Lower leg skin (tissue), 4 donors: ENCODE measurements around the gene NDUFV3. TPM values are rescaled to one million over a fixed set of nuclear protein-coding genes. Genes with fewer than 3 reads are reported as not detected.
"Not testable (repeated sequence)": the region's sequence is repeated elsewhere in the genome, so short reads cannot be mapped to it uniquely, and the experiment has no call there.

ENCODE experiments used
- DNase-seq, 2 donors: peaks; one replicate each; pipeline ENCODE4 v3.0.0-alpha.2; 2019; ENCODE audit warnings: low spot score in 2 of 2
- H3K4me3 ChIP-seq: fragments of 200-600 bp; sonication (generic); 2 replicates; pipeline ENCODE4 v1.5.1; 2017; ENCODE audit warnings: mild to moderate bottlenecking, low read depth; ENCODE audit not compliant: poor library complexity, severe bottlenecking
- POLR2A ChIP-seq, 2 donors: fragments of 450-650 bp; IDR thresholded peaks; one replicate each; pipeline ENCODE4 v1.6.1; 2016 to 2017; ENCODE audit warnings: antibody characterized with exemption in 2 of 2, mild to moderate bottlenecking in 1 of 2, moderate library complexity in 1 of 2
- WGBS, 2 donors: methylation state at CpG; one replicate each; pipeline ENCODE4 v1.1.5; 2018; 5-methylcytosine and 5-hydroxymethylcytosine counted together
- intact Hi-C: fragments of 100-400 bp; cut with DNase I; formaldehyde crosslinking; loops from one replicate; pipeline ENCODE4 v1.15.0; 2023; ENCODE audit warnings: low total_unique reads
- total RNA-seq, 4 donors: library from RNA; depleted of rRNA; stranded (reverse); fragments of >200 nt; gene quantifications; one replicate each; pipeline ENCODE4 v1.1.0, GENCODE V29; 2016
- TF ChIP-seq, protein P1 (sequence below), 3 donors: fragments of 450-650 bp; IDR thresholded peaks; one replicate each; pipeline ENCODE4 v1.5.1; 2016; ENCODE audit warnings: antibody characterized with exemption in 3 of 3, mild to moderate bottlenecking in 3 of 3, moderate library complexity in 2 of 3

Gene NDUFV3
- total RNA-seq, 4 donors from 2014 or later = 41.8 to 65.3 (median 60.0) TPM

DNA sequence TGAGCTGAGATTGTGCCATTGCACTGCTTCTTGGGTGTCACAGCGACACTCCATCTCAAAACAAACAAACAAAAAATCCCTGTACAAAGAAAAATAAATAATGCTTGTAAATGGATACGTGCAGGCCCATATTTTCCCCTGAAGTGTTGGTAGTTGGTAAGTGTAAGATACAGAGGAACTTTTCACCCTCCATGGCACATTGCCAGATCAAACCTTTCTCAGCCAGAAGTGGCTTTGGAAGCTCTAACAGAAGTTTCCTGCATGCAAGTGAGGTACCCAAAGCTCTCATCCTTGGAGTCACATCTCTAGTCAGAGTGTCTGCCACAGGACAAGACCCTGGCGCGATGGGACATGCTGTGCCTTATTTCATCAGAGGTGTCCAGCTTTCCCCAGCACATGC is 7.3 kb downstream of the NDUFV3 start:
- intact Hi-C loops = no loop called here
- 92 to 93% methylated on average over 4 of the region's 4 CpGs for WGBS, 2 donors
- no peak overlapping the region for H3K4me3 ChIP-seq
- DNase-seq = no peak
- TF ChIP-seq, protein P1, sequence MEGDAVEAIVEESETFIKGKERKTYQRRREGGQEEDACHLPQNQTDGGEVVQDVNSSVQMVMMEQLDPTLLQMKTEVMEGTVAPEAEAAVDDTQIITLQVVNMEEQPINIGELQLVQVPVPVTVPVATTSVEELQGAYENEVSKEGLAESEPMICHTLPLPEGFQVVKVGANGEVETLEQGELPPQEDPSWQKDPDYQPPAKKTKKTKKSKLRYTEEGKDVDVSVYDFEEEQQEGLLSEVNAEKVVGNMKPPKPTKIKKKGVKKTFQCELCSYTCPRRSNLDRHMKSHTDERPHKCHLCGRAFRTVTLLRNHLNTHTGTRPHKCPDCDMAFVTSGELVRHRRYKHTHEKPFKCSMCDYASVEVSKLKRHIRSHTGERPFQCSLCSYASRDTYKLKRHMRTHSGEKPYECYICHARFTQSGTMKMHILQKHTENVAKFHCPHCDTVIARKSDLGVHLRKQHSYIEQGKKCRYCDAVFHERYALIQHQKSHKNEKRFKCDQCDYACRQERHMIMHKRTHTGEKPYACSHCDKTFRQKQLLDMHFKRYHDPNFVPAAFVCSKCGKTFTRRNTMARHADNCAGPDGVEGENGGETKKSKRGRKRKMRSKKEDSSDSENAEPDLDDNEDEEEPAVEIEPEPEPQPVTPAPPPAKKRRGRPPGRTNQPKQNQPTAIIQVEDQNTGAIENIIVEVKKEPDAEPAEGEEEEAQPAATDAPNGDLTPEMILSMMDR (IDR thresholded peaks at IDR 0.05) = no peak
- TF ChIP-seq POLR2A (IDR thresholded peaks at IDR 0.05) = no peak

DNA sequence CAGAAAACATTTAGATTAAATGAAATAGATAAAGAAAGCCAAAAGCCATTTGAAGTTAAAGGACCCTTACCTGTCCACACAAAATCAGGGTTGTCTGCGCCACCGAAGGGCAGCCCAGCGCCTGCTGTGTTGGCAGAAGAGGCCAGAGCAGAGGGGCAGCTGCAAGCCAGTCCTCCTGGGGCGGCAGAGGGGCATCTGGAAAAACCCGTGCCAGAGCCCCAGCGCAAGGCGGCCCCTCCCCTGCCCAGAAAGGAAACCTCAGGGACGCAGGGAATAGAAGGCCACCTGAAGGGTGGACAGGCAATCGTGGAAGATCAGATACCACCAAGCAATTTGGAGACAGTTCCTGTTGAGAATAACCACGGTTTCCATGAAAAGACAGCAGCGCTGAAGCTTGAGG is 10.7 kb downstream of the NDUFV3 start:
- intact Hi-C loops = no loop called here
- WGBS, 2 donors = 94 to 98% methylated on average over 11 of the region's 11 CpGs
- no peak for DNase-seq
- no peak overlapping the region for H3K4me3 ChIP-seq
- TF ChIP-seq POLR2A (IDR thresholded peaks at IDR 0.05) = no peak

DNA sequence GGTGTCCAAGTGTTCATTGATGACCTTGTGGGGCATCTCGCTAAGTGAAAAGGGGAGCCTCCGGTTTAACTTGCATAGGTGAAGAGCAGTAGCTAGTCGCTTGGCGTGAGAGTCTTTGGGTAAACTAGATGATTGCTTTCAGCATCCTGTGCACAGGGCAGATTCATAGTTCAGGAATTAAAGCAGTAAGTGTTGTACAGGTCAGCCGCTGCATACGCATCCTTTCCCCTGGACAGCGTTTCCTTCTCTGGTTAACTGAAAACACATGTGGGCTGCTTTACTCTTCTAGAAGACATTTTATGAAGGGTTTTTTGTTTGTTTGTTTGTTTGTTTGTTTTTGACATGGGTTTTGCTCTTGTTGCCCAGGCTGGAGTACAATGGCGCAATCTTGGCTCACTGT is 12.1 kb downstream of the NDUFV3 start:
- TF ChIP-seq, protein P1 (IDR thresholded peaks at IDR 0.05) = no peak
- TF ChIP-seq POLR2A (IDR thresholded peaks at IDR 0.05) = no peak
- H3K4me3 ChIP-seq = no peak overlapping the region
- 93 to 94% methylated on average over 8 of the region's 8 CpGs for WGBS, 2 donors
- DNase-seq = no peak
- intact Hi-C loops = no loop called here

DNA sequence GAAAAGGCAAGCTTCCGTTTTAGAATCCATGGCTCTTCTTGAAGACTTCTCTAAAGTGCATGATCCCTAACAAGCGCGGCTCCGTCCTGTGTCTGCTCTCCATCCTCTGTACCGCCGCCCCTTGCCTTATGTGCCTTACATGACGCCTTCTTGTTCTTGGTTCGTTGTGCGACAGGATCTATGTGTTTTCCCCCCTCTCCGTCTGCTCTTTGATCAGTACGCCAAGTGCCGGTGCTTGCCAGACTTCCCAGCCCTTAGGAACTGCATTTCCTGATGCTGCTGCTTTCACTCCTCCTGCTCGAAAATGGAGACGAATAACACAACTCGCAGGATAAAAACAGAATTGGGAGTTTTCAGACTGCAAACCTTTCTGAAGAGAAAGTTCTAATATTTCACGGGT is 13.1 kb downstream of the NDUFV3 start:
- 96 to 97% methylated on average over 16 of the region's 16 CpGs for WGBS, 2 donors
- no peak overlapping the region for H3K4me3 ChIP-seq
- intact Hi-C loops = no loop called here
- no peak for TF ChIP-seq POLR2A (IDR thresholded peaks at IDR 0.05)
- TF ChIP-seq, protein P1 (IDR thresholded peaks at IDR 0.05) = no peak
- DNase-seq = no peak

DNA sequence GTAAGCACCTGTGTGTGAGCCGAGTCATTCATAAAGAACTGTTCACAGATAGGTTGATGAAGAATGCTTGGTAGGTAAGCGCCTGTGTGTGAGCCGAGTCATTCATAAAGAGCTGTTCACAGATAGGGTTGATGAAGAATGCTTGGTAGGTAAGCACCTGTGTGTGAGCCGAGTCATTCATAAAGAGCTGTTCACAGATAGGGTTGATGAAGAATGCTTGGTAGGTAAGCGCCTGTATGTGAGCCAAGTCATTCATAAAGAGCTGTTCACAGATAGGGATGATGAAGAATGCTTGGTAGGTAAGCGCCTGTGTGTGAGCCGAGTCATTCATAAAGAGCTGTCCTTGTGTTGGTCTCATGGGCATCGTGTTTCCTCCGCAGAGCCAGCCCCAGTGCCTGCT is 15.4 kb downstream of the NDUFV3 start:
- intact Hi-C loops, H3K4me3 ChIP-seq, DNase-seq: not testable (repeated sequence)
- 92% methylated on average over 9 of the region's 9 CpGs for WGBS, 2 donors

DNA sequence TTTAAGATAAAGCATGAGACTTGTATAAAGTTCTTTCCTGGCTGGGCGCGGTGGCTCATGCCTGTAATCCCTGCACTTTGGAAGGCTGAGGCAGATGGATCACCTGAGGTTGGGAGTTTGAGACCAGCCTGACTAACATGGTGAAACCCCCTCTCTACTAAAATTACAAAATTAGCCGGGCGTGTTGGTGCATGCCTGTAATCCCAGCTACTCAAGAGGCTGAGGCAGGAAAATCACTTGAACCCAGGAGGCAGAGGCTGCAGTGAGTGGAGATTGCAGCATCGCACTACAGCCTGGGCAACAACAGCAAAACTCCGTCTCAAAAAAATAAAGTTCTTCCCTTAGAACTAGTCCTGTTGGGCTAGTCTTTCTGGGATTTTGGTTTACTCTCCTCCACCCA is 18.8 kb downstream of the NDUFV3 start:
- intact Hi-C loops, H3K4me3 ChIP-seq, DNase-seq: not testable (repeated sequence)
- WGBS, 2 donors = 85 to 88% methylated on average over 6 of the region's 6 CpGs

DNA sequence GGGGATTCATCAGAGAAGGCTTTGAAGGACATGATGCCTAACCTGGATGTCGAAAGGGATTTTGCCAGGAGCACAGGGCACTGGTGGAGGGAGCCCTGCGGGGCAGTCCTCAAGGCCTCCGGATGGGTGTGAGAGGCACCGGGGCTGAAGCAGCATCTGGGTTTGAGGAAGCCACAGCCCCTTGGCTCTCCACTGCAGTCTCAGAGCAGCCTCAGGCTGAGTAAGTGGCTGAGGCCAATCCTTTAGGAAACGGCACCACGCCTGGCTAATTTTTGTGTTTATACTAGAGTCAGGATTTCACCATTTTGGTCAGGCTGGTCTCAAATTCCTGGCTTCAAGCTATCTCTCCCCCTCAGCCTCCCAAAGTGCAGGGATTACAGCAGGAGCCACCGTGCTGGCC is 20.4 kb downstream of the NDUFV3 start:
- no peak for TF ChIP-seq POLR2A (IDR thresholded peaks at IDR 0.05)
- TF ChIP-seq, protein P1 (IDR thresholded peaks at IDR 0.05) = no peak
- H3K4me3 ChIP-seq = no peak overlapping the region

More for the DNA sequence above, 20.4 kb downstream of the NDUFV3 start:
- no peak for DNase-seq
- intact Hi-C loops = no loop called here
- 71 to 77% methylated on average over 7 of the region's 7 CpGs for WGBS, 2 donors
